Activated T-cell treated with anti-CD3 and anti-CD28 coated beads for 1 hour (primary cell): Measurements from ENCODE around the gene SMO.

Source experiments
- DNase-seq: peaks from one replicate; pipeline ENCODE4 v3.0.0-alpha.2; 2020; ENCODE audit warnings: low read depth

Gene SMO

DNA sequence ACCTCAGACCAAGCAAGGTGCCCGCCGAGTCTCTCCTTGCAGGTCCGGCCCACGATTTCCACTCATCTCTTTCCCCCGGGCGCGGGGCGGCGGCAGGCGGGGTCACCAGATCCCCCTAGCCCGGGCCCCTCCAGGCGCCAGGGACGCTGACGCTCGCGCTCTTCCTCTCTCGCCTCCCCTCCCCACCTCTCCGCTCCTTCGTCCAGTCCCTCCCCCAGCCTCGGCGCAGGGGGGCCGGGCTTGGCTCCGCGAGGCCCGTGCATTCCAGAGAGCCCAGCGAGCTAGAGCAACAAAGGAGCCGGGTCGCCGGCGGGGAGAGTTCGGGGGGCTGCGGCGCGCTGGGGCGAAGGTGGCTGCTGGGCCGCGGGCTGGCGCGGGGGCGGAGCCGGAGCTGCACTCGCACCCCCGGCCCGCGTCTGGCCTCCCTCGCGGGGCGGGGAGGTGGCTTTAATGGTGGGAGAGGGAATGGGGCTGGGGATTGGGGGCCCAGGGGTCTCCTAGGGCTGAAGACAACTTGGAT lies at the start of gene SMO:
SMO (plus strand) TSS at position 262 of the 520 bp plus-strand sequence. CDS start 519 bp downstream, outside the sequence.
- no peak for DNase-seq

DNA sequence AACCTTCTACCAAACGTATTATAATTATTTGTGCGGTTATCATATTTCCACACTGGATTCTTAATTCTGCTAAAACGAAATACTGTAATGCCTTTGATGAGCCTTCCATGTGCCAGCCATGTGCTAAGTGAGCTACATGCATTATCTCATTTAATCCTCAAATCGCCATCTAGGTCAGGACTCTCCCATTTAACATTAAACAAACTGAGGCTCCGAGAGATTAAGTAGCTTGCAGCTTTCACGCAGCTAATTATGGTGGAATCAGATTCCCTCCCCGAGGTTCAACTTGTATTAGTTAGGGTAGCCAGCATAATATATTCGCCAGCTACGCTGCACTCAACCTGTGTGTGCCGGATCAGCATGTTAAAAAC lies 44.7 kb upstream of the SMO start:
- no peak for DNase-seq

DNA sequence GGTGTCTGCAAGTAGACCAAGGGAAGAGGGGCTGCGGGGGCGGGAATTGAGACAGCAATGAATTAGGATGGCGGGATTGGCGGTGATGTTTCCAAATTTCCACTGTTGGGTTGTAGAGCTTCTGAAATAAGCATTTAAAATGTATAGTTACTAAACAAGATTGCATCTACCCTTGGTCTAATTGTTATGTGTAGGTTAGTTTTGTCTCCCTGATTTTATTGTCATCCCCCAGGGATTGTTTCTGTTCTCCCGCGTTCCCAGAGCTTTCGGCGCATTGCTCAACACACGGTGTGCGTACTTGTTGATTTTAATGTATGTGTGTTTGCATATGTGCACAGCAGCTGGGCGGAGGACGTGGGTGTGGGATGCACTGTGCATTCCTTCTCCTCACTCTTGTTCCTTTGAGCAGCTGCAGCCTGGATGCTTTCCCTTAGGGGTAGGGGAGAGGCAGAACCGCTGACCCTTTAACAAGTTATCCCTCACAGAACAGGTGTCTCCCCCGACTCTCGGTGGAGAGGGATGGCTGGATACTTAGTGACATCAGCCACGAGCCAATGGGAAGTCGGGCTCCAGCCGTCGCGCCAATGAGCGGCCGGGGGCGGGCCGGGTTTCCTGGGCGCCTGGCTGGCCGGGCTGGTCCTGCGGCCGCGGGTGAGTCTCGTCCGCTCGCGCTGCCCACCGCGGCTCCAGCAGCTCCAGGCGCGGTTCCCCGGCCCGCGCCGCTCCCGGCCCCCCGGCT lies 44.2 kb upstream of the SMO start, which contains the start of gene TSPAN33:
TSPAN33 (plus strand) TSS at position 613 of the 739 bp plus-strand sequence. CDS start 274 bp downstream, outside the sequence.
- peak; percentile 54 for DNase-seq

DNA sequence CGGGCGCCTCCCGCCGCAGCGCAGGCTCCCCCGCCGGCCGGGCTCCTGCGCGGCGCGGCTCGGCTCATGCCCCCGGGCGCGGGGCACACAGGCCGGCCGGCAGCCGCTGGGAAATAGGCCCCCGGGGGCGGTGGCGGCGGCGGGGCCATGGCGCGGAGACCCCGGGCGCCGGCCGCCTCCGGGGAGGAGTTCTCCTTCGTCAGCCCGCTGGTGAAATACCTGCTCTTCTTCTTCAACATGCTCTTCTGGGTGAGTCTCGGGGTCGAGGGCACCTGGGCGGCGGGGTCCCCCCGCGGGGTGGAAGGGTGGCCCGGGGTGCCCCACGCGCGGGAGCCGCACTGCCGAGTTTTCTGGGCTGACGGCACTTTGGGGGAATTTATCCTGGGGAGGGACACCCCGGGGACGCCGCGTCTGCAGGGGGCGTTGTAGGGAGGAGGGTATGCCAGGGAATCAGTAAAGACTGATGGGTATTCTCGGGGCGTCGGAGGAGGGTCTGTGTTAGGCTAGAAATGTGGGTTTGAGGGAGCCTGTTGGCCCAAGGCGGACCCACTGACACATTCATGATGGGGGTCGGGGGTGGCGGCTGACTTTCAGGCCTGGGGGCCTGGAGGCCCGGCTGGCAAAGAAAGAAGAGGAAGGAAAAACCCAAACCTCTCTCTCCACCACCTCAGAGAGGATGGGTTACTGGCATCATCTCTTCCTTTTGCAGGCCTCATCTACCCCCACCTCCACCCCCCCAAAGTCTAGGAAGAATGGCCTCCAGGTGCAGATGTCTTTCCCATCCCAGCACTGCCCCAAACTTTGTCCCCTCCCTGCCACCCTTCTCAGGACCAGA lies 43.4 kb upstream of the SMO start:
- peak; percentile 15 for DNase-seq

DNA sequence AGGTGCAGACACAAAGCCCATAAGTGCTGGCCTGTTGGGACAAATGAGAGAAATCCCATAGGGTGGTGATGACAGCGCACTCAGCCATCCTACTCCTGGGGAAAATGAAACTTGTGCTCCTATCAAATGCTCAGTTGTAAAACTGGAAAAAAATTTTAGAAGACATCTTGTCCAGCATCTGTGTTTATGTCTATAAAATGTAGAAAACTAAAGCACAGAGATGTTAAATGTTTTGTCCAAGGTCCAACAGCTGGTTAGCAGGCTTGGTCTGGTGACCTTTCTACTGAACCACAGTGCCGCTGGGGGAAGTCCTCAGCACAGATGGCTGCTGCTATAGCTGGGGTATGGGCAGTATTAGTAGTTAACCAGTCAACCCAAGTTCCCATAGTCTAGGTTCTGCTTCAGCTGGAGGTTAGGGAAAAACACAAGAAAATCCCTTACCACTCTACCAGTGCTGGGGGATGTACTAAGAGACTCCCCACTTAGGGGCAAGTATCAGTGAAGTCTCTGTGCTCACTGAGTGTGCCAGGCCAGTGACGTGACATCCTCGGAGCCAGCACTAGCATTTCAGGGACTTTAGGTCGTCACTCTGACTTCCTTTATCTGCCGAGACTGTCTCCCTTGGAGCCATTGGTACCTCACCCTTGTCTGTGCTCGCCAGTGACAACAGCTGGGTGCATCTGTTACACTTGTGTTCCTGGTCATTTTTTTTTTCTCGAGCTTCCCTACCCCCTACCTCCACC lies 42.0 kb upstream of the SMO start:
- DNase-seq = no peak

DNA sequence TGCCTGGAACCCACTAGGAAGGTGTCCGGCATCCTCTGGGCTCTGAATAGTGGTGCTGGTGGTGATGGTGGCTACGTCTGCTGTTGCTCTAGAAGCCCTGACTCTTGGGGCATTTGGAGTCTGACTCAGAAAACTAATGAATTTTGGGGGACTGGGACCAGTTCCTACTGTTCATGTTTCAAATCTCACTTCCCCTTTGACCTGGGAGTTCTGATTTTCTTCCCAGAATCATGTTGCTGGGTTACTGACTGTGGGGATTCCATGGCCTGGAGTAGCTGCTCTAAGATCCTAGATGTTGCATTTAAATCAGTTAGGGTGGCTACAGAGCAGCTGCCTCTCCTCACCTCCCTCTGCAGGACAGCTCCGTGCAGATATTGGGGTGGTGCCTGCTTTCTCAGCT lies 40.7 kb upstream of the SMO start:
- DNase-seq = no peak

DNA sequence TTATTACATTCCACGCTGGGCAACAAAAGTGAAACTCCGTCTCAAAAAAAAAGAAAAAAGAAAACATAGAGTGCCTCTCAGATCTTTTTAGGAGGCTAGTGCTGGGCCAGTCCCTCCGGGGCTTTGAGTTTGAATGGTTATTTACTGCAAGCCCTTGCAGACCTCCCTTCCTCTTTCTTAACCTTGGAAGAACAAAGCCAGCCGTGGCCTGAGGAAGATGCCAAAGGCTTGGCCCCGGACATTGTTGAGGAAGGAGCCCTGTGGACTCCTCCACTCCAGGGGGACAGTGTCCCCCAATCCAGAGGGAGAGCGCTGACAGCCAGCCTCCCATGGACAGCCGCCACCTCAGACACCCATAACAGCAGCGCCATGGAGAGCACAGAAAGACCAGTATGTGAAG lies 38.9 kb upstream of the SMO start:
- no peak for DNase-seq

DNA sequence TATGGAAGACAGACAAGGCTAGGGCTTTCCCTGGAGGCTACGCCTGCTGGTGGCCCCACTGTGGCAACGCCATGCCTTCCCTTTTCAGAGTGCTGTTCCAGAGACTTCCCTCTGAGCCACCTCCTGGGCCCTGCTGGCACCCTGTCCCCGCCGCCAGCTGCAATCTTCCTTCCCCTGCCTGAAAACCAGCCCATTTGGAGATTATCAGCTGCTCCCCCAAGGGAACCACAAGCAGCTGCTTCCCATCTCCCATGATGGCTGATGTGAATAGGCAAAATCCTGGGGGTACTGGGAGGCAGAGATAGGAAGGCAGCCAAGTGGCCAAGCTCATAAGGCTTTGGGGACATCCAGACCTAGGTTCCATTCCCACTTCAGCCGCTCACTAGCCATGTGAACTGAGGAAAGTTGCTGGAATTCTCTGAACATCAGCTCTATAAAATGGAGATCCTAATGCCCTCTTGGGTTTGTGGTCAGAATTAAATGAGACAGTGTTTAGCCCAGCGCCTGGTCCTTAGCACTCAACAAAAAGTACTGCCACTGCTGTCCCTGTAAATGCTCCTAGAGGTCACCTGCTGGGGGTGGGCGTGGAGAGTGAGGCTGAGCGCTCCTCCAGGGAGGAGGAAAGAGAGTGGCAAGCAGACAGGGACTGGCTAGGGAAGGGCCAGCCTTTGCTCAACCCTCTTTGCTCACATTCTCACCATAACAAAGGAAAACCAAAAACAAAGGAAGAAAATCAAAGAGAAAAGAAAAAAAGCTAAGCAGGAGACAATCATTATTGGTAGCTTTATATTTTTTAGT lies 38.0 kb upstream of the SMO start:
- DNase-seq = no peak

DNA sequence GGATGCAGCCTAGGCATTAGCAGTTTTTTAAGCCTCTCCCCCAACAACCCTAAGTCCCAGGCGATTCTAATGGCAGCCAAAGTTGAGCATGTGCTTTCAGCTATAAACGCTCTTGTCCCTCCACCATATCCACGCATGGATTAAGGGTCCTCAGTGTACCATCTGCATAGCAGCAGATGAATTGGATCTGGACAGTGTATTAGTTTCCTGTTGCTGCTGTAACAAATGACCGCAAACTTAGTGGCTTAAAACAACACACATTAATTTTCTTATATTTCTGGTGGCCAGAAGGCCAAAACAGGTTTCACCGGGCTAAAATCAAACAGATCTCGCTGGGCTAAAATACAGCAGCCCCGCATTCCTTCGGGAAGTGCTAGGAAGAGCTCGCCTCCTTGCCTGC lies 30.8 kb upstream of the SMO start:
- no peak for DNase-seq

DNA sequence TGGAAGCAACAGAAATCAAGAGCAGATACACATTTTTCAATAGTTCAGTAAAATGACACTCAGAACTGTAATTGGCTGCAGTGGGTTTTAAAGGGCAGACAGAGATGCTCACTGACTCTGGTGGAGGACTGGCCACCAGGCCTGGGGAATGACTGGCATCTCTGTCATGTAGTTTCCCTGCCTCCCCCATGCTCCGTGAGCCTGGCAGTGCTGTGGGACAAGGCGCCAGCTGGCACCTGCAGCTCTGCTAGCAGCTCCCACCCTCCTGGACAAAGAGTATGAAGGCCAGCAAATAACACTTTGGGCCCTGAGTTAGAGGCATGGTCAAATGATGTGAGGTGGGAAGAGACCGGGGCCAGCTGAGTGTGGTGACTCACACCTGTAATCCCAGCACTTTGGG lies 28.9 kb upstream of the SMO start:
- DNase-seq = no peak

DNA sequence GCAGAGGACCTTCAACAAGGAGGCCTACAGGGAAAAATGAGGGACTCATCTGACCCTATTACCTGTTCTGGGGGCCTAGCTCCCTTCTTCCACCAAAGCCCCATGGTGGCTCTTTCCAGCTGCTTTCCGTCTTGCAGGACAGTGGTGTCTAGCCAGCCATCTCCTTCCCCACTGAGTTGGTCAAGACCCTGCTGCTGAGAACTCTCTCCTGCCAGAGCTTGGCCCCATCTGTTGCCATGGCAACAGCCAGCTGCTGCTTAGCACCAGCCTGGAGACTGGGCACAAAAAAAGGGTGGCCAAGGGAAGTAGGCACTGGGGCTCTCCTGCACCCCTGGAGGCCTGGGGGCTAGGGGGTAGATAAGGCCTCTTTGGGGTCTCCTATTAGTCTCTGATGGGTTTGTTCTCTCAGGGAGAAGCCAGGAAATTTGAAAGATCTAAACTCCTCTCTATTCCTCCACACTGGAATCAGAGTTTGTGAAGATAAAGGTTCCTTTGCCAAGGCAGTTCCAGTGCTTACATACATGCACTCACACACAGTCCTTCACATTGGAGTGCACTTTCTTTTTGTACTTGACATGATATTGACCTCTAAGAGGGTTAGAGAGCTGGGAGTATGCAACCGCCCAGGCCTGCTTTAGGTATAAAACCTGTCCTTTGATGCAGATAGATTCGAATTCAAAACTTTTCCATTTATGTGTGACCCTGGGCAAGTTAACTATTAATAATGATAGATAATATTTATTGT lies 28.1 kb upstream of the SMO start:
- no peak for DNase-seq

DNA sequence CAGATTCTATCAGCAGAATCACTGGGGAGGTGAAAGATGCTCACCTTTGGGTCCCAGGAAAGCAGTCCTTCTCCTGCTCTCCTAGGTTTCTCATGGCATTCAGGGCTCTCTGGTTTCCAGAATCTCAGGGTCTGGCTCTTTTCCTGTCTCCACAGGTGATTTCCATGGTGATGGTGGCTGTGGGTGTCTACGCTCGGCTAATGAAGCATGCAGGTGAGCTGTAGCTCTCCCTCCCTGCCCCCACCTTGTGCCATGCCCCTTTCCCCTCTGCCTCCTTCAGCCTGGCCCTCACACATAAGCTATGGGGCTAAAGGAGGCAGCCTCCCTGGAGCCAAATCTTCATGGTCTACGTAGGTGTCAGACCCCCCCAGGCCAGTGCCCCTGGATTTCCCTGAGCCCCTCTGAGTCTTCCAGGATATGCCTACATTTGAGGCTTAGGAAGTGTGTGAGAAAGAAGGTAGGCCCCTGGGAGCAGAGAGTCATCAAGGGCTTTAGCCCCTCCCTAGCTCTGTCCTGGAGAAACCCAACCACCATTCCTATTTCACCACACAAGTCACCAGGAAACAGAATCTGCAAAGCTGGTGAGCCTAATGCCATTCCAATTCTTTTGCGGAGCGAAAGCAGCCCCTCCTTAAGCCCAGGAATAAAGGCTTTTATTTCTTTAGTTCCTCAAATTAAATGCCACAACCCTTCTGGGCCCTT lies 26.8 kb upstream of the SMO start:
- DNase-seq = no peak

DNA sequence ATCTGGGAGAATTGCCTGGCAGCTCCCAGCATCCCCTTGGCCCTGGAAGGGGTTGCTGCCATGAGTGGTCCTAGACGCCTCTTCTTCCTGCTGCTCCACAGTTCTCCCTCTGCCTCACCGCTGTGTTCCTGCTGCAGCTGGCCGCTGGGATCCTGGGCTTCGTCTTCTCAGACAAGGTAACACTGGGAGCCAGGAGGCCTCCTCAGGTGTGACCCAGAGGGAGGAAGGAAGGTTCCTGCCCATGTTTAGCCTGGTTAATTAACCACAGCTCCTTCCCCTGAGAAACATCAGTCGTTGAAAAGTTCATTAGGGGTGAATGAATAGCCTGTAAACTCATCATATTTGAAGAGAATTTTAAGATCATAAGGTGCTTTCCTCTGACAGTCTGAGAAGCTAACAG lies 25.7 kb upstream of the SMO start:
- DNase-seq = no peak

DNA sequence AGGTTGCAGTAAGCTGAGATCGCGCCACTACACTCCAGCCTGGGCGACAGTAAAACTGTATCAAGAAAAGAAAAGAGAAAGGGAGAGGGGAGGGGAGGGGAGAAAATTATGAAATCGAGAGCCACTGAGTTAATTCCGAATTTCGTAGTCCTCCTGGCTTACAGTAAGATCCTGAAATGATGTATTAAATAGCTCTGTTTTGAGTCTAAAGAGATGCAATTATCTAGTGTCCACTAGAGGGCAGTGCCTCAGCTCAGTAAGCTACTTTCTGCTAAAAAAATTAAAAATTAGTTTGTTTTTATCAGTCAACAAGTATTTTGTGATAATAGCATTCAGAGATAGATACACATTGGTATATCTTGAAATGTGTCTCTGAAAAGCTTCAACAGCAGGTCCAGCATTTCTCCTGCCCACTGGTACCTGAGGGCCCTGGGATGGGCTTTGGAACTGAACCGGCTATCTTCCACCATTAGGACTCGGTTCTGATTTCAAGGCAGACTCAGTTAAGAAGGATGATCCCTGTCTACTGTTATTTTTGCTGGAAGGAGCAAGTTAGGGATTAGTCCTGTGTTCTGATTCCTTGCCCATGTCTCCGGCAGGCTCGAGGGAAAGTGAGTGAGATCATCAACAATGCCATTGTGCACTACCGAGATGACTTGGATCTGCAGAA lies 24.4 kb upstream of the SMO start:
- no peak for DNase-seq

DNA sequence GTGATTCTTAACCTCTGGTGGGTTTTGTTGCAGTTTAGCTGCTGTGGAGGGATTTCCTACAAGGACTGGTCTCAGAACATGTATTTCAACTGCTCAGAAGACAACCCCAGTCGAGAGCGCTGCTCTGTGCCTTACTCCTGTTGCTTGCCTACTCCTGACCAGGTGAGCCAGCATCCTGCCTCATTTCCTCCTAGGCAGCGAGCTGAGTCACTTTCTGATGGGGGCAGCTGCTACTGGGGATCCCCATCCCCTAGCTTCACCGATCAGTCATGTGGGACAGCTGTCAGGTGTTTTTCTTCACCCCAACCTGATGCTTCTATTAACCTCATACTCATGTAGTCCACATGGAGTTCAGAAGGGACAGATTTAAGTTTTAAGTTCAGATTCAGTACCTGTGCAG lies 21.7 kb upstream of the SMO start:
- no peak for DNase-seq

DNA sequence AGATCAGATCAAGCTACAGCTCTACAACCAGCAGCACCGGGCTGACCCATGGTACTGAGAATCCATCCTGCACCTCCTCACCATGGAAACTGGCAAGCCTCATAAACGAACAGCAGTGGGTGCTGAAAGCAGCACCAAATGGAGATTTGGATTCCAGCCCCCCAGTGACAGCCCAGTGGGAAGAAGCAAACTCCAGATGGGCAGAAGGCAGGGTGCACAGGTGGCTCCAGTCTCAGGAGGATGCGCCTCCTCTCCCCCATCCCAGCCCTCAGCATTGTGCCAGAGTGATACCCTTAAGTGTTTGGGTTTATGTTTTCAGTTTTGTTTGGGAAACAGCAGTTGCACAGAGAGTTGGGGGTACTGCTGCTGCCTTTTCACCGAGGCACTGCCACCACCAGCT lies 20.6 kb upstream of the SMO start:
- no peak for DNase-seq

DNA sequence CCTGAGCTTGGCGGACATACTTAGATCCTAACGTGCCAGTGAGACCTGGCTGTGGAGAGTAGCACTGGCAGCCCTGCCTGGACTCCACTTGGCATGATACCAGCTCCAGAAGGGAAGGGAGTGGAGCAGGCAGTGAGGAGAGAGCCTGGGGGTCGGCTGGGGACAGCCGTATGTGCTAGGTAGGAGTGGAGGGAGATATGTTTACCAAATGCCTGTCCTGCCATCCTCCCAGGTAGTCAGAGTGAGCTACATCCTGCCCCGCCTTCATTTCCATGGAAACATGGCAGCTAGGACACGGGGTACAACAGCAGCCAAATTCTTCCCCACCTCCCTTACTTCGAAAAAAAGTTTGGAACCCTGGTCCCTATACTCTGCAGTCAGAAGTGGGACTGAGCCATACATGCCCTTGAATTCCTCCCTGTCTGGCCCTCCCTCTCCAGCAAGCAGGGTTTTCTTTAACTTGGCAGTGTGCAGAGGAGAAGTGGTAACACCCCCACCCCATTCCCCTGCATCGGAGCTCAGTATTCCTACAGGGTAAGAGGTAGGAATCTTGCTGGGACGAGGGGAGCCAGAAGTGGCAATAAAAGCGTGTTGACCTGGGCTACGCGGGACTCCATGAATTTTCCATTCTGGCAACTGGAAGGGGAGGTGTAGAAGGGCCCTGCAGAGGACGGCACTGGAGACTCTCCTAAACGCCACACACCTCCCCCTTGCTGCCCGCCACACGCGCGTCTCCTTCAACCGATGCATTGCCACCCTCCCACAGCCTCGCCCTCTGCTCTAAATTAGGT lies 20.0 kb upstream of the SMO start:
- no peak for DNase-seq

DNA sequence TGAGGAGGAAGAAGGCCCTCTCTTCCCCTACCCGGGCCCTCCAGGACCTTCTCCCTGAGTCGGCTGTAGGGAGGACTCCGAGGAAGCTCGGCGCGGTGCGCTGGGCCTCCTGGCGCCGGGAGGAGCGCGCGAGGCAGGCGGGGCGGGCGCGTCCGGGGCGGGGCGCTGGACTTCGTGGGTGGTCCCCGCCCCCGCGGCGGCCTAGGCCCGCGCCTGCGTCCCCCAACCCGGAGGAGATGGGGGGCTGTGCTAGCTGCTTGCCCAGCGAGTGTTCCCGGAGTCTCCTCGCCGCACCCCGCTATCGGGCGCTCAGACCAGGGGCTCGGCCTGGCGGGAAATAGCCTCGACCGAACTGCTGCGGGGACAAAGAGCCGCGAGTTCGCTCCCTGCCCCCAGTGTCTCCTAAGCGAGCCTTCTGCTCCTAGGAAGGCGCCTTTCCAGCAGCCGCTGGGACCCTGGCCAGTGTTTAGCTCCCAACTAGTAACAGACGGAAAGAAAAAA lies 19.2 kb upstream of the SMO start:
- peak; percentile 25 for DNase-seq
